HCT116 (cell line): Measurements from ENCODE around the gene FAM83G.
"Not testable (repeated sequence)": the region's sequence is repeated elsewhere in the genome, so short reads cannot be mapped to it uniquely, and the experiment has no call there.

ENCODE experiments used
- EGR1 ChIP-seq: IDR thresholded peaks from 2 replicates; pipeline ENCODE4 v1.6.1; 2012; ENCODE audit warnings: low read depth
- EZH2 ChIP-seq: fragments of 200-600 bp; sonication (generic); IDR thresholded peaks from 2 replicates; pipeline ENCODE4 v1.6.1; 2017; ENCODE audit warnings: antibody characterized with exemption, mixed run types
- EZH2phosphoT487 ChIP-seq: fragments of 200-600 bp; IDR thresholded peaks from 2 replicates; pipeline ENCODE4 v1.6.1; 2018; ENCODE audit warnings: antibody characterized with exemption, borderline replicate concordance
- POLR2A ChIP-seq: IDR thresholded peaks from 2 replicates; pipeline ENCODE4 v1.7.0; 2011; ENCODE audit warnings: borderline replicate concordance; ENCODE audit not compliant: insufficient read depth, insufficient read length; ENCODE audit errors: extremely low read depth
- POLR2AphosphoS5 ChIP-seq: IDR thresholded peaks from 2 replicates; pipeline ENCODE4 v1.6.1; 2011; ENCODE audit warnings: mild to moderate bottlenecking, low read depth, low read length, moderate library complexity
- RAD21 ChIP-seq: IDR thresholded peaks from 2 replicates; pipeline ENCODE4 v1.6.1; 2012; ENCODE audit warnings: low read depth, mild to moderate bottlenecking
- SIN3A ChIP-seq: IDR thresholded peaks from 2 replicates; pipeline ENCODE4 v1.6.1; 2012; ENCODE audit warnings: low read depth
- SP1 ChIP-seq: IDR thresholded peaks from 2 replicates; pipeline ENCODE4 v1.6.1; 2012; ENCODE audit warnings: low read depth
- SRF ChIP-seq: IDR thresholded peaks from 2 replicates; pipeline ENCODE4 v1.6.1; 2012; ENCODE audit warnings: low read depth
- YY1 ChIP-seq: IDR thresholded peaks from 2 replicates; pipeline ENCODE4 v1.6.1; 2011; ENCODE audit warnings: low read length, low read depth, moderate library complexity, mild to moderate bottlenecking; ENCODE audit not compliant: insufficient replicate concordance; ENCODE audit errors: extremely low read depth
- ZNF274 ChIP-seq: fragments of 200-500 bp; sonication (Bioruptor generic); IDR thresholded peaks from 2 replicates; pipeline ENCODE4 v1.6.1; 2014; ENCODE audit warnings: mild to moderate bottlenecking, low read depth, low read length, inconsistent platforms
- TF ChIP-seq, protein P1 (sequence below): IDR thresholded peaks from 2 replicates; pipeline ENCODE4 v1.6.1; 2012
- TF ChIP-seq, protein P2 (sequence below), 3 experiments: fragments of 200-600 bp in 1 of 3; sonication (generic) in 1 of 3; IDR thresholded peaks in 2 of 3; conservative IDR thresholded peaks in 1 of 3; 2 replicates each; pipeline ENCODE4 v1.5.1; 2012 to 2017; ENCODE audit warnings: low read depth in 2 of 3, low read length in 2 of 3, antibody characterized with exemption in 1 of 3, borderline replicate concordance in 1 of 3, control low read depth in 1 of 3, mild to moderate bottlenecking in 1 of 3, mixed read lengths in 1 of 3, mixed run types in 1 of 3, moderate library complexity in 1 of 3; ENCODE audit not compliant: insufficient read depth in 1 of 3
- TF ChIP-seq, protein P3 (sequence below): IDR thresholded peaks from 2 replicates; pipeline ENCODE4 v1.6.1; 2012

DNA sequence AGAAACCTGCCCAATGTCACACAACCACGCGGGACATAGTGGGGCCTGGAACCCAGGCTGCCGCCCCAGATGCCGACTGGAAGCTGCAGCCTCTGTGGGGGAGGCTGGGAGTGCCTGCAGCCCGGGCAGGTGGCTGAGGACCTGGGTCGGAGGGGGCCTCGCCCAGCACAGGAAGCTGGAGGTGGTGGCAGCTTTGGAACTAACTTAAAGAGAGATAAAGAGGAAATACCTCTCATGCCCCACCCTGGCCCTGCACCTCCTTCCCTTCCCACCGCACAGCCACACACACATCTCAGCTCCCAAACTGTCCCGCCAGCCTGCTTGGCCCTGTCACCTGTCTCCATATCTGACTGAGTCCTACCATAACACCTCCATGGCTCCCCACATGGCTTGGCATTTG is 35.8 kb upstream of the FAM83G start:
- TF ChIP-seq EGR1, YY1, EZH2phosphoT487, SIN3A, POLR2AphosphoS5, SRF, RAD21, SP1, POLR2A, ZNF274, EZH2: not testable (repeated sequence)
- TF ChIP-seq, protein P1, sequence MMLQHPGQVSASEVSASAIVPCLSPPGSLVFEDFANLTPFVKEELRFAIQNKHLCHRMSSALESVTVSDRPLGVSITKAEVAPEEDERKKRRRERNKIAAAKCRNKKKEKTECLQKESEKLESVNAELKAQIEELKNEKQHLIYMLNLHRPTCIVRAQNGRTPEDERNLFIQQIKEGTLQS: not testable (repeated sequence)
- TF ChIP-seq, protein P2, sequence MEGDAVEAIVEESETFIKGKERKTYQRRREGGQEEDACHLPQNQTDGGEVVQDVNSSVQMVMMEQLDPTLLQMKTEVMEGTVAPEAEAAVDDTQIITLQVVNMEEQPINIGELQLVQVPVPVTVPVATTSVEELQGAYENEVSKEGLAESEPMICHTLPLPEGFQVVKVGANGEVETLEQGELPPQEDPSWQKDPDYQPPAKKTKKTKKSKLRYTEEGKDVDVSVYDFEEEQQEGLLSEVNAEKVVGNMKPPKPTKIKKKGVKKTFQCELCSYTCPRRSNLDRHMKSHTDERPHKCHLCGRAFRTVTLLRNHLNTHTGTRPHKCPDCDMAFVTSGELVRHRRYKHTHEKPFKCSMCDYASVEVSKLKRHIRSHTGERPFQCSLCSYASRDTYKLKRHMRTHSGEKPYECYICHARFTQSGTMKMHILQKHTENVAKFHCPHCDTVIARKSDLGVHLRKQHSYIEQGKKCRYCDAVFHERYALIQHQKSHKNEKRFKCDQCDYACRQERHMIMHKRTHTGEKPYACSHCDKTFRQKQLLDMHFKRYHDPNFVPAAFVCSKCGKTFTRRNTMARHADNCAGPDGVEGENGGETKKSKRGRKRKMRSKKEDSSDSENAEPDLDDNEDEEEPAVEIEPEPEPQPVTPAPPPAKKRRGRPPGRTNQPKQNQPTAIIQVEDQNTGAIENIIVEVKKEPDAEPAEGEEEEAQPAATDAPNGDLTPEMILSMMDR (IDR thresholded peaks at IDR 0.05 in 2 of 3, conservative IDR thresholded peaks at IDR 0.05 in 1 of 3; ENCODE audit: borderline replicate concordance in 1 of 3, insufficient read depth in 1 of 3, low read depth in 2 of 3, low read length in 2 of 3): not testable (repeated sequence)
- TF ChIP-seq, protein P3, sequence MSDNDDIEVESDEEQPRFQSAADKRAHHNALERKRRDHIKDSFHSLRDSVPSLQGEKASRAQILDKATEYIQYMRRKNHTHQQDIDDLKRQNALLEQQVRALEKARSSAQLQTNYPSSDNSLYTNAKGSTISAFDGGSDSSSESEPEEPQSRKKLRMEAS: not testable (repeated sequence)
